ENCODE data around the gene USP37. TPM values are rescaled to one million over a fixed set of nuclear protein-coding genes. Genes with fewer than 3 reads are reported as not detected.

Gene USP37
- polyA plus RNA-seq, 1 of the 3 experiments (the other 2 are of a cell fraction): 0.95 TPM

DNA sequence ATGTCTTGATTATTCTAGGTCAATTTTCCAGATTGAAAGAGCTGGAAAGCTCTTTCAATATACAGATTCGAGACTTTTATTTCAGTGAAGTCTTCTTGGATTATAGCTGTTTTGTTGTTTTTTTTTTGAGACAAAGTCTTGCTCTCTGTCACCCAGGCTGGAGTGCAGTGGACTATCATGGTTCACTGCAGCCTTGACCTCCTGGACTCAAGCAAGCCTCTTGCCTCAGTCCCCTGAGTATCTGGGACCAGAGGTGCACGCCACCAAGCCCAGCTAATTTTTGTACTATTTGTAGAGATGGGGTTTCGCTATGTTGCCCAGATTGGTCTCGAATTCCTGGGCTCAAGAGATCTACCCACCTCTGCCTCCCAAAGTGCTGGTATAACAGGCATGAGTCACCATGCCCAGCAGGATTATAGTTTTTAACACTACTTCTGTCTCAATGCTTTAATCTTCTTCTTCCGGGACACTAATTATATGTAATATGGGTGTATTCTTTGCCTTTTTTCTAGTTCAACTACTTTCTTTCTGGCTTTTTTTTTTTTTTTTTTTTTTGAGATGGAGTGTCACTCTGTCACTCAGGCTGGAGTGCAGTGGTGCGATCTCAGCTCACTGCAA, 62.3 kb downstream of the USP37 start (continued):
- no peak for TF ChIP-seq FOSL2 (IDR thresholded peaks at IDR 0.05; ENCODE audit: borderline replicate concordance, low read depth)
- no peak for TF ChIP-seq GATA2 (CRISPR knock-in tag; IDR thresholded peaks at IDR 0.05)
- TF ChIP-seq RAD21 (IDR thresholded peaks at IDR 0.05; ENCODE audit: low read length): no peak
- no peak for TF ChIP-seq EZH2phosphoT487 (IDR thresholded peaks at IDR 0.05; ENCODE audit: borderline replicate concordance, low read depth)
- no peak for TF ChIP-seq FOXM1 (IDR thresholded peaks at IDR 0.05; ENCODE audit: low read depth)
- no peak for TF ChIP-seq GABPA (IDR thresholded peaks at IDR 0.05; ENCODE audit: low read depth)

DNA sequence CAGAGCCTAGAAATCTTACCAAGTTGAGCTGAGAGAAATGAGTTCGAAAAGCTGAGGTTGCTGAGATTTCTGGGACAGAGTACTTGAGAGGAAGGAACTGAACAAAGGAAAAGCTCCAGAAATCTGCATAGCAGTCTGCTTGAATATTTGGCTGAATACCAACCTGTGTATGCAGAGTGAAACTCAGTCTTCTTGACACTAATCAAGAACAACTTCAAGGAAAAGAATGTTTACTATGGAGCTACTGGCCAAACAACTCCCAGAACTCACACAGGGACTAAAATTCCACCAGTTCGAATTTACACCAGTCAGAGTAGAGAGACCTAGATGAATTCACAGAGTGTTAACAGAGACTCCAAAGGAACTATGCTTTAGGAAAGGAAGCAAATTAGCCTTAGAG, 66.5 kb downstream of the USP37 start:
- 84% methylated on average over 2 of the region's 2 CpGs for WGBS (ENCODE audit: low lambda C conversion rate)
- peak overlapping the region in 1 of 2 experiments; percentile 30; a peak in 1 of 4 replicates for H3K27ac ChIP-seq (ENCODE audit: low read depth in 2 of 2, low read length in 1 of 2)
- ChIA-PET POLR2A (no interaction called here), CTCF (interaction anchor here (0.8 to 2.1 kb wide), 4 partner anchors 12 to 35 kb away, joined by 3 to 6 read pairs (median 3); no protein-coding TSS in a partner anchor)
- no peaks in the 10 kb centered on the region for H3K79me2 ChIP-seq (ENCODE audit: insufficient read depth)
- TF ChIP-seq MEF2A (IDR thresholded peaks at IDR 0.05; ENCODE audit: borderline replicate concordance, low read depth): no peak
- TF ChIP-seq, protein P1, sequence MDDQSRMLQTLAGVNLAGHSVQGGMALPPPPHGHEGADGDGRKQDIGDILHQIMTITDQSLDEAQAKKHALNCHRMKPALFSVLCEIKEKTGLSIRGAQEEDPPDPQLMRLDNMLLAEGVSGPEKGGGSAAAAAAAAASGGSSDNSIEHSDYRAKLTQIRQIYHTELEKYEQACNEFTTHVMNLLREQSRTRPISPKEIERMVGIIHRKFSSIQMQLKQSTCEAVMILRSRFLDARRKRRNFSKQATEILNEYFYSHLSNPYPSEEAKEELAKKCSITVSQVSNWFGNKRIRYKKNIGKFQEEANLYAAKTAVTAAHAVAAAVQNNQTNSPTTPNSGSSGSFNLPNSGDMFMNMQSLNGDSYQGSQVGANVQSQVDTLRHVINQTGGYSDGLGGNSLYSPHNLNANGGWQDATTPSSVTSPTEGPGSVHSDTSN (IDR thresholded peaks at IDR 0.05): no peak
- TF ChIP-seq, protein P2, sequence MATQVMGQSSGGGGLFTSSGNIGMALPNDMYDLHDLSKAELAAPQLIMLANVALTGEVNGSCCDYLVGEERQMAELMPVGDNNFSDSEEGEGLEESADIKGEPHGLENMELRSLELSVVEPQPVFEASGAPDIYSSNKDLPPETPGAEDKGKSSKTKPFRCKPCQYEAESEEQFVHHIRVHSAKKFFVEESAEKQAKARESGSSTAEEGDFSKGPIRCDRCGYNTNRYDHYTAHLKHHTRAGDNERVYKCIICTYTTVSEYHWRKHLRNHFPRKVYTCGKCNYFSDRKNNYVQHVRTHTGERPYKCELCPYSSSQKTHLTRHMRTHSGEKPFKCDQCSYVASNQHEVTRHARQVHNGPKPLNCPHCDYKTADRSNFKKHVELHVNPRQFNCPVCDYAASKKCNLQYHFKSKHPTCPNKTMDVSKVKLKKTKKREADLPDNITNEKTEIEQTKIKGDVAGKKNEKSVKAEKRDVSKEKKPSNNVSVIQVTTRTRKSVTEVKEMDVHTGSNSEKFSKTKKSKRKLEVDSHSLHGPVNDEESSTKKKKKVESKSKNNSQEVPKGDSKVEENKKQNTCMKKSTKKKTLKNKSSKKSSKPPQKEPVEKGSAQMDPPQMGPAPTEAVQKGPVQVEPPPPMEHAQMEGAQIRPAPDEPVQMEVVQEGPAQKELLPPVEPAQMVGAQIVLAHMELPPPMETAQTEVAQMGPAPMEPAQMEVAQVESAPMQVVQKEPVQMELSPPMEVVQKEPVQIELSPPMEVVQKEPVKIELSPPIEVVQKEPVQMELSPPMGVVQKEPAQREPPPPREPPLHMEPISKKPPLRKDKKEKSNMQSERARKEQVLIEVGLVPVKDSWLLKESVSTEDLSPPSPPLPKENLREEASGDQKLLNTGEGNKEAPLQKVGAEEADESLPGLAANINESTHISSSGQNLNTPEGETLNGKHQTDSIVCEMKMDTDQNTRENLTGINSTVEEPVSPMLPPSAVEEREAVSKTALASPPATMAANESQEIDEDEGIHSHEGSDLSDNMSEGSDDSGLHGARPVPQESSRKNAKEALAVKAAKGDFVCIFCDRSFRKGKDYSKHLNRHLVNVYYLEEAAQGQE (IDR thresholded peaks at IDR 0.05; ENCODE audit: low read depth, low read length): no peak
- TF ChIP-seq JUND (IDR thresholded peaks at IDR 0.05): no peak
- TF ChIP-seq SIN3A (IDR thresholded peaks at IDR 0.05; ENCODE audit: borderline replicate concordance, low read depth, low read length): no peak
- TF ChIP-seq, protein P3, sequence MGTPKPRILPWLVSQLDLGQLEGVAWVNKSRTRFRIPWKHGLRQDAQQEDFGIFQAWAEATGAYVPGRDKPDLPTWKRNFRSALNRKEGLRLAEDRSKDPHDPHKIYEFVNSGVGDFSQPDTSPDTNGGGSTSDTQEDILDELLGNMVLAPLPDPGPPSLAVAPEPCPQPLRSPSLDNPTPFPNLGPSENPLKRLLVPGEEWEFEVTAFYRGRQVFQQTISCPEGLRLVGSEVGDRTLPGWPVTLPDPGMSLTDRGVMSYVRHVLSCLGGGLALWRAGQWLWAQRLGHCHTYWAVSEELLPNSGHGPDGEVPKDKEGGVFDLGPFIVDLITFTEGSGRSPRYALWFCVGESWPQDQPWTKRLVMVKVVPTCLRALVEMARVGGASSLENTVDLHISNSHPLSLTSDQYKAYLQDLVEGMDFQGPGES (IDR thresholded peaks at IDR 0.05; ENCODE audit: low read depth, low read length): no peak
- no peak for TF ChIP-seq NRF1 (IDR thresholded peaks at IDR 0.05; ENCODE audit: low read depth, low read length)
- TF ChIP-seq, protein P4, sequence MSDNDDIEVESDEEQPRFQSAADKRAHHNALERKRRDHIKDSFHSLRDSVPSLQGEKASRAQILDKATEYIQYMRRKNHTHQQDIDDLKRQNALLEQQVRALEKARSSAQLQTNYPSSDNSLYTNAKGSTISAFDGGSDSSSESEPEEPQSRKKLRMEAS (IDR thresholded peaks at IDR 0.05; ENCODE audit: low read depth): no peak
- TF ChIP-seq EZH2phosphoT487 (IDR thresholded peaks at IDR 0.05; ENCODE audit: borderline replicate concordance, low read depth): no peak
- TF ChIP-seq, protein P5, sequence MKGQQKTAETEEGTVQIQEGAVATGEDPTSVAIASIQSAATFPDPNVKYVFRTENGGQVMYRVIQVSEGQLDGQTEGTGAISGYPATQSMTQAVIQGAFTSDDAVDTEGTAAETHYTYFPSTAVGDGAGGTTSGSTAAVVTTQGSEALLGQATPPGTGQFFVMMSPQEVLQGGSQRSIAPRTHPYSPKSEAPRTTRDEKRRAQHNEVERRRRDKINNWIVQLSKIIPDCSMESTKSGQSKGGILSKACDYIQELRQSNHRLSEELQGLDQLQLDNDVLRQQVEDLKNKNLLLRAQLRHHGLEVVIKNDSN (IDR thresholded peaks at IDR 0.05; ENCODE audit: borderline replicate concordance, low read depth): no peak
- peaks cover 8% of the 10 kb centered on the region for H3F3A ChIP-seq (replicated peaks; ENCODE audit: insufficient read depth)
- H3K9me3 ChIP-seq: no peaks in the 10 kb centered on the region
- H3K27me3 ChIP-seq (ENCODE audit: insufficient read depth): no peaks in the 10 kb centered on the region
- H3K36me3 ChIP-seq (replicated peaks in 1 of 2; ENCODE audit: control insufficient read depth in 1 of 2, insufficient read depth in 2 of 2, low read length in 1 of 2): peaks cover 4 to 14% of the 10 kb centered on the region in 2 experiments
- H3K9me2 ChIP-seq: no peaks in the 10 kb centered on the region
- no peak overlapping the region for H3K4me3 ChIP-seq (ENCODE audit: low read depth in 2 of 2, low read length in 1 of 2)
- no peak overlapping the region for H3K4me2 ChIP-seq
- no peak for DNase-seq
- H2AFZ ChIP-seq (ENCODE audit: low read depth): no peak overlapping the region; the same call in 1 of the 2 replicates
- peaks cover 0 to 8% of the 10 kb centered on the region in 2 experiments; a peak in 2 of 4 replicates for H3K4me1 ChIP-seq (ENCODE audit: control insufficient read depth in 1 of 2, insufficient read depth in 2 of 2, low read depth in 1 of 2, low read length in 1 of 2)
- no peaks in the 10 kb centered on the region for H4K20me1 ChIP-seq (ENCODE audit: insufficient read depth)
- H3K9ac ChIP-seq: no peak overlapping the region
